GM21447 (cell line): ENCODE data around the gene MSI2.

Experiments
- ATAC-seq: cut with Tn5 transposase; IDR thresholded peaks from one replicate; pipeline ENCODE4 v1.9.1; 2021; ENCODE audit not compliant: unreplicated experiment

Gene MSI2

DNA sequence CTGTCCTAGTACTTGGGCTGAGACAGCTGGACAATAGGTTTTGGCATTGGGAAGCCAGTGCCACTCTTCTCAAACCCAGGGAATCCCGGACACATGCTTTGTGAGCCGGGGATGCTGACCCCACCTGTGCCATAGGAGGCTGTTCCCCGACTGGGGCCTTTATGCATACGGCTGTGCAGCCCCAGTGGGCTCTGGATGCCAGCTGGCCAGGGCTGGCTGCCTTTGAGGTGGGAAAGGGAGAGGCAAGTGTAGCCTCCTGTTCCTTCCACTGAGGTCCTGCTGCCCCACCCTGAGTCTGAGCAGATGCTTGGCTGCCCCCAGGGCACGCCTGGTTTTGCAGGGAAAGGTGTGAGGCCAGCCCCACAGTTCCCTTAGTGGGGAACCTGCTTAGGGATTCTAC, 383.1 kb downstream of the MSI2 start:
- ATAC-seq: no peak

DNA sequence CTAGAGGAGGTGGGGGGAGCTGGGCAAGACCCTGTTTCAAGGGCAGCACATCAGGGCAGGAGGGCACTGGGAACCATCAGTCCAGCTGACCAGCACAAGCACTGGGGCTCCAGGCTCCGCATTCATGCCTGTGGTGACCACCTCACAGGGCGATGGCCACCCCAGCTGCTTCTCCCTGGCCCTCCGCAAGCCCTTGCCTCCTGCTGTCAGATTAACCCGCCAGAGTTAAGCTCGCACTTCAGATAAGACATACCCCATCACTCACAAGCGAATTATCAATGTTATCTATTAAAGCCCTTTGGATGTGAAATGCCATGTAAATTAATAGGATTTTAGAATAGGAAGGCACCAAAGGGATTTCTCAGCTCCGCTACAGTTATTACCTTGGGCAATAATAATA, 383.8 kb downstream of the MSI2 start:
- no peak for ATAC-seq

DNA sequence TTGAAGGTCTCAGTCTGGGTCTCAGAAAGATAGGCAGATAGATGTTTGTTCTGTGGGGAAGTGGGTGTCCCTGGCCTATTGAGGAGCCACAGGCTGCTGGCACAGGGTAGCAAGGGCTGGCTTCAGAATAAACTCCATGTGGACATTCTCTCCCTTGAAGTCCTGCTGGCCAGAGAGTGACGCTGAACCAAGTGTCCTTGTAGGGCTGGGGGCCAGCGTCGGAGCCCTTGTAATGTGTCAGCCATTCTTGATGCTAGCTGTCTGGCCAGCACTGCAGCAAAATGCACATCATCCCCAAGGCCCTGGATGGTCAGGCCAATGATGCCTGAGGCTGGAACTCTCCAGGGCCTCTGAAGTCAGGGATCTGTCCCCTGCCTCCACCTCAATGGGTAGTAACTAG, 385.4 kb downstream of the MSI2 start:
- no peak for ATAC-seq

DNA sequence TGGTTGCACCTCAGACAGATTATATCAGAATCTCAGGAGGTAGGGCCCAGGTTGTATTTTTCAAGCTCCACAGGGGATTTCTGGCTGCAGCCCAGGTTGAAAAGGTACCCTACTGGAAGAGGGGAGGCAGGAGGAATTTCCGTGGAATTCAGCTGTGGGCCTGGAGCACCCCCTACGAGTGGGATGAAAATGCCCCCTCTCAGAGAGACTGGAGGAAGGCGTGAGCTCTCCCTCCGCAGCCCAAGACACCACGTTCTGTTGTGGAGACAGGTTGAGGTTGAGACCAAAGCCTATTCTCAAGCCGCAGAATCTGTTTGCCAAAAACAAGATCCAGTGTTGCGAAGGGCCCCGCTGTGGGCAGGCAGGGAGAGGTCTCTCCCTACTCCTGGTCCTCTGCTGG, 386.7 kb downstream of the MSI2 start:
- ATAC-seq: no peak

DNA sequence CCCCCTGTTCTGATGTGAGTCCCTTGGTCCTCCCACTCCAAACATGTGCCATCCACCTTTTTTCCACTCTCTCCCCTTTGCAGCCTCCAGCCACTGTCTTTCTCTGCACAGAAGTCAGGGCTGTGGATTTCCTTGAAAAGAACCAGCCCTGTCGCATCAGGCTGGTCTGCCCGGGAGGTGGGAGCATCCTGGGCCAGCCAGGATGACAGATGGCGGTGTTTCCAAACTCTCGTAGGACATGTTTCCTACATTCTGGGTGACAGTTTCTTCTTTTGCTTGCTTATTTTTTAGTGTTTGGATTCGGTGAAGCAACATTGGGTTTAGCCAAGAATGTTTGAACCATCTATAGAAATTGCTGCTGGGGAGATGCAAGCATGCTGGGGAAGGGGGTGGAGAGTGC, 388.0 kb downstream of the MSI2 start:
- no peak for ATAC-seq

DNA sequence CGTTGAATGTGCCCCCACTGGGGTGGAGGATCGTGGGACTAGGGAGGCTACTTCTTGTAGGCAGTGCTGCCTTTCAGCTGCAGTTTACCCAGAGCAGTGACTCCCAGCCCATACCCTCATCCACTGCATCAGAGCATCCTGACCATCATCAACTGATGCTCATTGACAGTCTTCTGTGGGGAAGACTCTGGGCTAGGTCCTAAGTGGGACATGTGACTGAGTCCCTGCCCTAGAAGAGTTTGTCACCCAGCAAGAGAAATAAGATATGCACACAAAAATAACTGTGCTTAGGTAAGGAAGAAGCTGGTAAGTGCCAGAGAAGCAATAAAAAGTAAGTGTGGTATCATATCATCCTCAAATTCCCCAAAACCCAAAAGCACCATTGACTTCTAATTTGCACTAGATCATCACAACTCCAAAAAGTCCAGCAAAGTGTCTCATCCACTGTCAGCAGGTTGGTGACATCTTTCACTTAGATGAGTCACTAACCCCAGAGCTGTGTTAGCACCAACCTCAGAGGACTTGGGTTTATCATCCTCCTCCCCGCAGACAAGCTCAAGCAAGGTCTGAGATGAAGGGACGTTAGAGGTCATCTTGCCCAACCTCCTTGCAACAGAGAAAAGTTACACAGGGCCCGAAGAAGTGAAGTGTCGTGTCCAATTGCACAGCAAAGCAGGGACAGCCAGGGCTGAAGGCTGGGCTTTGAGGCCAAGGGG, 389.8 kb downstream of the MSI2 start:
- no peak for ATAC-seq

DNA sequence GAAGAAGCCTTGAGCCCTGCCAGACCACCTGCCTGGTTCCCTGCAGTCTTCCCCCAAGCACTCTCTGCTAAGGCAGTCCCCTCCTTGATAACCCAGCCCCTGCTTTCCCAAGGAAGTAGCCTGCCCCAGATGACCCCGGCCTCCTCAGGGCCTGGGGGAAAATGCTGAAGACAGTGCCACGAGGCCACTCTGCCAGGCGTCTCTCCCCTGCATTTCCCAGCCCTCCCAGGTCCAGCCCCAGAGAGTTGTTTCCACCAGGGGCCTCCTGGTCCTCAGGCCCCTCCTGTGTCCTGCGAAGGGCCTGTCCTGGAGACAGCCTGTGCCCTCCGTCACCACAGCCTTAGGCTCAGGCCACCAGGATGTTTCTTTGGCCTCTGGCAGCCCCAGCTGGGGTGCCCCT, 392.4 kb downstream of the MSI2 start:
- ATAC-seq: no peak

DNA sequence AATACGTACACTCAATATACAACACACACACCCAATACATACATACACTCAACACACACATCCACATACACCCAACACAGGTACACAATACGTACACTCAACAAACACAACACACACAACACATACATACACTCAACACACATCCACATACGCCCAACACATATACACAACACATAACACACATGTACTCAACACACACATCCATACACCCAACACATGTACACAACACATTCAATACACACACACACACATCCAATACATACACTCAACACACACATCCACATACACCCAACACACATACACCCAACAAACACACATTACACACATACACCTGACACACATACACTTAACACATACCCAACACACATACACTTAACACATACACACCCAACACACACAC, 392.9 kb downstream of the MSI2 start:
- ATAC-seq: no peak

DNA sequence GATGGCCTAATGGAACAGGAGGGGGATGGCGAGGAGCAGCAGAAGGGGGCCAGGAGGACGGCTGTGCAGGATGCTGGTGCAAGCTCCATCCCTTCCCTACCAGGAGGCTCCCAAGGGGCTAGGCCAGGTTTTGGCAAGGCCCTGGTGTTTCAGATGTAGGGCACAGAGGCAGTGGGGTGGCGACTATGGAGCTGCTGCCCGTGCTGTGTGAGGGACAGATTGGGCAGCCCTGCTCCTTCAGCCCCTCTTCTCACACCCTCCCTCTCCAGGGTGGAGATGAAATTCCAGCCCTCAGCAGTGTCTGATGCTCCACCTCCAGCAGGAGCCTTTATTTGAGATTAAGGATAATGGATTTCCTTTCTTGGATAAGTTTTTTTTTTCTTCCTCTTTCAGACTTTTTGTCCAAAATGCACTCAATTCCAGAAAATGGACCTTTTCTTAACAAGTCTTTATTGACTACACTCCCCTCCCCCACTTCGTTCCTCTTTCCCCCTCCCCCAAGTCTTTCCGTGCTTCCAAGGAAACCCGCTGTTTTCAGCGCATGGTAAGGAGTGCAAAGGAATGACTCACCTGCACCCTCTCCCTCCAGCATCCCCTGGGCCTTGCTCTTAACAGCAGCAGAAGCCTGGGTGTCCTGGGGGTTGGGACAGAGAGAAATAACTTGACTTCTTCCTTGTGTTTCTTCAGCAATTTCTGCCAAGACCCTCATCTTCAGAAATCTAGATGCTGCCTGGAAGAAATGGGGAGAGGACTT, 393.6 kb downstream of the MSI2 start:
- ATAC-seq: no peak

DNA sequence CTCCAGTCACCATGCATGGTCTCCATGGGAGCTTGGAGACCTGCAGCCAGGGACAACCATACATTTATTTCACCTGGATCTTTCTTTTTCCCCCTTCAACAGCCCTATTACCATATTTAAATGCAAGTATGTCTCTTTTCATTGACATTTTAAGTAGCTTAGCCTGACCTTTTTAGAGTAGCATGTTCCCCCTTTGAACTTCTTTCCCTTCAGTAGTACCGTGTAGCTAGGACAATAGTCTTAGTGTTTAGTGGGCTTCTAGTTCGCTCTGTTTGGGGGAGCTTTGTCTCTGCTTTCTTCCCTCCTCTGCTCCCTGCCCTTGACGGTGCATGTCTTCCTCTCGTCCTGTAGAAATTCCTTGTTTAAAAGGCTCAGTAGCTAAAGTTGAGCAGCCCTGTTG, 394.2 kb downstream of the MSI2 start:
- ATAC-seq: no peak

DNA sequence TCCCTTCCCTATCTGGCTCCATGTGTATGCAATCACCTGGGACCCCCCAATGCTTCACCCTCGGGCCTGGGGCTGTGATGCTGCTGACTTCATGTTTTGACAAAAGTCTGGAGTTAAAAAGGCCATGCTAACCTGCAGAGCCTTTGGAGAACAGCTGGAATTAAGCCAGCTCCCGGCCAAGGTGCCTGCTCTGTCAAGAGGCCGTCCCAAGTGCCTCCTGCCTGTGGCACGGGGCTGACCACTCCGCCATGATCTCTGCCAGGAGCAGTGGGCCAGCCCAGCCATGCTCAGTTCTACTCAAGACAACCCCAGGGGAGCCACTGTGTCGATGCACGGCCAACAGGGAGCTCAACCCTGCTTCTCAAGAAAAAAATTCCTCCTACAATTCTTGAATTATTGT, 395.1 kb downstream of the MSI2 start:
- no peak for ATAC-seq

DNA sequence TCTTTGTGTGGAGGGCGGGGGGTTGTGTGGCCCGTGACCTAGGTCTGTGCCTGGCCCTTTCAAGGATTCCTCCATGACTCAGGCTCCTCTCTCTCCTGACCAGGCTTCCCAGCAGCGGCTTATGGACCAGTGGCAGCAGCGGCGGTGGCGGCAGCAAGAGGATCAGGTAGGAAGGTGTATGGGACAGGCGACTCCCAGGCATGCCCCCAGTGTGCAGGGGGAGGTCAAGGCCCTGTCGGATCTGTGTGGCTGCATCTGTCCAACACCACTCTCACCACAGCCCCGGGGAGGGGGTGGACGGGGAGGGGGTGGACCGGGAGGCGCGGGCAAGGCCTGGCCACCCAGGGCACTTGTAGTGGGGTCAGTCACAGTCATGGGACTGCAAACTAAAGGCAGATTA, 395.7 kb downstream of the MSI2 start:
- ATAC-seq: no peak

DNA sequence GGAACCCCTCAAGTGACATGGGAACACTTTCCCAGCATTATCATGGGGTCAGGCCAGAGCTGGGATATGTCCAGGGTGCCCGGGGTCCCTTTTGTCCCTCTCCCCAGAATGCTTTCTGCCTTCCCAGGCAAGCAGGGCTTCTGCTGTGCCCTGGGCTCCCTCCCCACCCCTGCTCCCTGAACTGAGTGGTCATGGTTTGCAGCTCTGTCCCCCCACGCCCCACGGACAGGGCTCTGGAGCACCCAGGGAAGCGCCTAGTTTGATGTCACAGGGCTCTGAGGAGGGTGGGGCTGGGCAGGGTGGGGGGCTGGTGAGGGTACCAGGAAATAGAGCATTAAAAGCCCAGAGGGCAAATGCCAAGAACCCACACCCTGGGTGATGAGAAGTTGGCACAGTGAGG, 396.5 kb downstream of the MSI2 start:
- no peak for ATAC-seq

DNA sequence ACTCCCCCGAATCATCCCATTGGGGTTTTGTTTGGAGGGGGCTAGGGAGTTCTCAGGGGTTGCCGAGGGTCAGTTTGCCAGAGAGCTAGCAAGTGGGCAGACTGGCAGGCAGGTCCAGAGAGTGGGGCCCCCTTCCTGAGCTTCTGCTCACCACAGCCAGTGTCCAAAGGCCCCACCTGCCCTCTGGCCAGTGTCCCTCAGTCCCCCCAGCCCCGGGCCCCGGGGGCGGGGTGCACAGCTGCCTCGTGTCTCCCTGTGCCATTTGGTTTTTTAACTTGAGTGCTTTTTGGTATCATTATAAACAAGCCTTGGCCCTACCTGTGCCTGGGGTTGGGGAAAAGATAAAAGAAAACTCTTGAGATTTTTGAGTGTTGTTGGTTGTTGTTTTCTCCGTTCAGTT, 397.0 kb downstream of the MSI2 start:
- no peak for ATAC-seq

DNA sequence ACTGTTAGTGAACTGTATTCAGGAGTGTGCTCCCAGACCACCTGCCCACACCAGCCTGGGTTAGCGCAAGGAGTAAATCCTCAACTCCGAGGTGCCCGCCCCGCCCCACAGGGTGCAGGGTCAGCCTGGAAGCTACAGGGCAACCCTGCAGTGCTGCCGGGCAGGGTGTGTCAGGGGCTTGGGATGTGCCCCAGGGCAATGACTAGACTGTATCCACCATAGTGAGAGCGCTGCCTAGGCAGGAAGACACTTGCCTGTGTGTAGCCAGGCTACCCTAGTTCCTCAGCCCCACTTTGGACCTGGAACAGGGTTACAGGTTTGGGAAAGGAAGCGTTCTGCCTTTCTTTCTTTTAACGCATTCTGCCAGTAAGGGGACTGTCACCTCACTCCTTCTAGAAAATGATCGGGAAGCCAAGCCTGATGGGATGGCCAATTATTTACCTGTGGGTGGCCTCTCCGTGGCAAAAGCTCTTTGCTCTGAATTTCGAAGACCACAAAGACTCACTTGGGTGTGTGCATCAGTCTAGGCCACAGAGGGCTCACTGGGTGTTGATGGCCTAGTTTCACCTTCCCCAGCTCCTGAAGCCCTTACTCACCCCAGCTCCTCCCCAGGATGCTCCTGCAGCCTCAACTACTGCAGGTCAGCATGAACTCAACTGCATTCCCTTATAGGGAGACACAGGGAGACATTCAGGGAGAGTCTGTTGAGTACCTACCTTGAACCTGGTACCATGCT, 397.9 kb downstream of the MSI2 start:
- ATAC-seq: no peak

DNA sequence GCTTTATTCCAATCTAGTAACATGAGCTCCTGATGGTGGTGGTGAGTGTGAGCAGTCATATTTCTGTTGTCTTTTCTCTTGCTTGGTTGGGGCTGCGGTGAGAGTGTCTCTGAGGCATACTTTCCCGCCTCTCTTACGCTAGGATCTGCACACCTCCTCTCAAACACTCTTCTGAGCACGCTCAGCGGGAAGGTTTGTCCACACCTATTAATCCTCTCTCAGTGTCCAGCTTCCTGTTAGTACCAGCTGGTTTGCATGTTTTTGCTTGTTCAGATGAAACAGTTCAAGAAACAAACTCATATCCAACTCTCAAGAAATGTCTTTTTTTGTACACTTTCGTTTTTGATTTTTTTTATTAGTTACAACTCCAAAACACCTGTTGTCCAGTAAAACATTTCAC, 399.2 kb downstream of the MSI2 start:
- ATAC-seq: no peak

DNA sequence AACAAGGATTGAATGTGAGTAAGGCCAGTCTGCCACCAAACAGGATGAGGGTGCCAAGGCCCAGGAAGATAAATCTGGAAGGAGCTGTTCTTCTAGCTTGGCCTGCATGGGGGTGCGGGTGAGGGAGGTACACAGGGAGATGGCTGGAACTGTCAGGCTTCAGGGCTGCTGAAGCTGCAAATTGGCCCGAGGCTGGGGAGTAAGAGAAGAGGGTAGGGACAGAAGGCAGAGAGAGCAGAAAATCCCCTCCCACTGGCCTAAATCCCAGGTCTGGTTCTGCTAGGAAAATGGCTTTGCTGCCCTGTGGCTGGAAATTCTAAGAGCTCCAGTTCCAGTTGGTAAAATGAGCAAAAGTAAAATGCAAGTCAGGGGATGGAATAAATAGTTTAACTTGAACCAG, 400.9 kb downstream of the MSI2 start:
- ATAC-seq: no peak

DNA sequence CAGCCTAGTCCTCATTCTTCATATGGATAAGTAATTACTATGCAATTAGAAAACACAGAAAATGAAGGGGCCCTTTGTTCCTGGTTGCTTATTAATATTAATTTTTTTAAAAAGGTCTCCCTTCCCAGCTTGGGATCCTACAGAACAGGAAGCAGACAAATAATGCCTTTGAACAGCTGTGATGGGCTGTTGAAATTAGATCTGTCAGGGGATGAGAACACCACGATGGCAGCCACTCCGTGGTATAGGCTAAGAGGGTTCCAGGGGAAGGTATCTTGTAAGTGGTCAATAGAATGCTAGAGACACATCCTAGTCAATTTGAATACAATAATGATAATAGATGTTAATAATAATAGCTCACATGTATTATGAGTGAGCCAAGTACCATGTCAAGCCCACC, 405.7 kb downstream of the MSI2 start:
- ATAC-seq: no peak

DNA sequence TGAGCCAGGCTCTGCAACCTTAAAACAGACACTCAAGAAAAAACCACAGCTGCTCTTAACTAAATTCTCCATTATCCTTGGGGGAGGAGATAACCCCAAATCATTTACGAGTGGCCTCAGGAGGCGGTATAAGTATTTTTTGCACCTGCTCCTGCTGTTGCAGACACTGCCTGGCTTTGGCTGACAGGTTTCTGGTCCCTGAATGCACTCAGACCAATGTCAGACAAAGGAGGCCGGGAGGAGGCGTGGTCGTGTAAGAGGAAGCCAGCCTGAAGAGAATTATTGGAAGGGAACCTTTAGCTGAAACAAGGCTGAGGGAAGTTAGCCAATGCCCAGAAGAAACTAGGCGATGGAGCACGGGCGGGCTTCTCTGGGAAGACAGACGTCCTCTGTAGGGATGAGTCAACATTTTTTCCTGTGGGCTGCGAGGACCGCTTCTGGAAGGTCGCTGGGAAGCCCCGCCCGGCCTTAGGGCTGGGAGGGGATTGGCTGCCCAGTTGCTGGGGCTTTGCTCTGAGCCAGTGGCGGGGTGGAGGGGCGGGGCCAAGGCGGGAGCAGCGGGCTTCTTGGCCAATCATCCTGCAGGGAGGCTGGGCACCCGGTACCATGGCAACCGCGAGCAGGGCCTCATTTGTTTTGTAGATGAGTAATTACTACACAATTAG, 406.5 kb downstream of the MSI2 start:
- no peak for ATAC-seq

DNA sequence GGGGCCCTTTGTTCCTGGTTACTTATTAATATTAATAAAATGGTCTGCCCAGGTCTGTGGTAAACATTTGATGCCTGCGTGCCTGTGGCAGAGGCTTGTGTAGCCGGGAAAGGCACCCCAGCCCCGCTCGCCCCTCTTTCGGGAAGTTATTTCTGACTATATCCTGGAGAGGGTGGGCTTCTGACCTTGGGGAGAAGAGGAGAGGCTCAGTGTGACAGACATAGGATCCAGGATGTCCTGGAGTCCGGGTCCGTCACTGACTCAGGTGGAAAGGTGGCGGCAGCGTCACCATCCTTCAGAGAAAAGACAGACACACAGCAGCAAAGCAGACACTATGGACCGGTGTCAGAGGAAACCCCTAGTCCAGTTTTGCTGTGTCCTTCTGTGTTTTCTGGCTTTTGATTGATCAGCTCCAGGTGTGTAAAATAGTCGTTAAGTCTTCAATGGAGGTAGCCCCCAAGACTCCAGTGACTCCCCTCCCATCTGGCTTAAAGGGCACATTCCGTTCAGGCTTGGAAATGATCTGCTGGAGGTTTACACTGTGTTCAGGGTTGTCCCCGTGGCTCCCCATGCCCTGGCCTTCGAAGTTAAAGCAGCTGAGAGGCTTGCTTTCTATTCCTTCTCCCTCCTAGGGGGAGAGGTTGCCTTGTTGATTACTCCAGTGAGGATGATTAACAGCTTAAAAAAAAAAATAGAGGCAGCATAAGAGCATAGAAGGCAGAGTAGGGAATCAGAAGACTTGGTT, 407.2 kb downstream of the MSI2 start:
- ATAC-seq: no peak

DNA sequence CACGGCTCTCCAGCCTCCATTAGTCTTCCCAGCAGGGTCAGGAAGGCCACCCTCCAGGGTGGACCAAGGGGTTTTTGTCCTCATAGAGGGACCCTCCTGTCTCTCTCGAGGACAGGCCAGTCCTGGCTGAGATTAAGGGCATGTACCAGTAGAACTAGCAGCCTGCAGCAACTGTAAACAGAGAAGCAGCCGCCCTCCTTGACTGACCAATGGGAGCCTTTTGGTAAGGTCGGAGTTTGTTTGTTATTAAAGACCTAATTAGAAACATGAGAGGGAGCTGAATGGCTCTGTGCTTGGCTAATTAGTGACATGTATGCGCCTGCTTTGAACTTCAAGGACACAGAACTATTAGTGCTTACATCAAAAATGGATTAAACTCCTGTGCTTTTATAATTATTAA, 408.8 kb downstream of the MSI2 start:
- no peak for ATAC-seq
